Testis (tissue), 2 donors: ENCODE results near the gene GALNT7.

Experiments used
- CTCF ChIP-seq, 3 experiments: fragments of 450-650 bp in 2 of 3; fragments of 200-600 bp in 1 of 3; sonication (generic) in 1 of 3; IDR thresholded peaks; one replicate each; pipeline ENCODE4 v1.5.1; 2016 to 2019; ENCODE audit warnings: antibody characterized with exemption in 3 of 3, mild to moderate bottlenecking in 2 of 3, moderate library complexity in 1 of 3
- POLR2A ChIP-seq: fragments of 450-650 bp; IDR thresholded peaks from one replicate; pipeline ENCODE4 v1.6.1; 2017; ENCODE audit warnings: antibody characterized with exemption, mild to moderate bottlenecking, moderate library complexity

- TF ChIP-seq CTCF (IDR thresholded peaks at IDR 0.05) (no peak), POLR2A (no peak)
Measured at GRCh38 chr4:173371292-173372192, 202.9 kb downstream of the GALNT7 start.
